Smooth muscle cell (in vitro differentiated cells): ENCODE data around the gene FREM3. TPM values are rescaled to one million over a fixed set of nuclear protein-coding genes. Genes with fewer than 3 reads are reported as not detected.
A peak's percentile ranks its signal among the peaks of the same experiment; 100 is the strongest.

ENCODE experiments used
- DNase-seq: peaks from one replicate; lab custom pipeline; 2025; ENCODE audit not compliant: unreplicated experiment; lab: John Stamatoyannopoulos, UW
- H2AFZ ChIP-seq: fragments of 200-600 bp; sonication (generic); 2 replicates; pipeline ENCODE4 v1.6.0; 2016; ENCODE audit warnings: antibody characterized with exemption, low read depth, mild to moderate bottlenecking
- H3F3A ChIP-seq: fragments of 200-600 bp; sonication (generic); 2 replicates; pipeline ENCODE4 v1.6.0; 2017; ENCODE audit warnings: antibody characterized with exemption, low read depth
- H3K27ac ChIP-seq: fragments of 200-600 bp; sonication (generic); 2 replicates; pipeline ENCODE4 v1.5.1; 2016; ENCODE audit warnings: low read depth, mild to moderate bottlenecking
- H3K27me3 ChIP-seq: fragments of 200-600 bp; sonication (generic); 2 replicates; pipeline ENCODE4 v1.6.1; 2016; ENCODE audit warnings: low read depth, mild to moderate bottlenecking
- H3K36me3 ChIP-seq: fragments of 200-600 bp; sonication (generic); 2 replicates; pipeline ENCODE4 v1.5.1; 2016; ENCODE audit warnings: low read depth
- H3K4me1 ChIP-seq: fragments of 200-600 bp; sonication (generic); 2 replicates; pipeline ENCODE4 v1.5.1; 2016; ENCODE audit warnings: low read depth
- H3K4me2 ChIP-seq: fragments of 200-600 bp; sonication (generic); 2 replicates; pipeline ENCODE4 v1.6.0; 2016; ENCODE audit warnings: mild to moderate bottlenecking
- H3K4me3 ChIP-seq: fragments of 200-600 bp; sonication (generic); 2 replicates; pipeline ENCODE4 v1.5.1; 2016; ENCODE audit warnings: mild to moderate bottlenecking
- H3K79me2 ChIP-seq: fragments of 200-600 bp; sonication (generic); 2 replicates; pipeline ENCODE4 v1.6.0; 2016; ENCODE audit warnings: low read depth, mild to moderate bottlenecking
- H3K9ac ChIP-seq: fragments of 200-600 bp; sonication (generic); 2 replicates; pipeline ENCODE4 v1.6.0; 2016; ENCODE audit warnings: low read depth
- H3K9me3 ChIP-seq: fragments of 200-600 bp; sonication (generic); replicated peaks from 2 replicates; pipeline ENCODE4 v1.5.1; 2016; ENCODE audit warnings: low read depth
- H4K20me1 ChIP-seq: fragments of 200-600 bp; sonication (generic); 2 replicates; pipeline ENCODE4 v1.6.0; 2016; ENCODE audit warnings: low read depth
- CTCF ChIP-seq: fragments of 200-600 bp; sonication (generic); IDR thresholded peaks from 2 replicates; pipeline ENCODE4 v1.5.1; 2017; ENCODE audit warnings: borderline replicate concordance, mild to moderate bottlenecking, antibody characterized with exemption; ENCODE audit not compliant: insufficient read depth, poor library complexity, severe bottlenecking
- WGBS: methylation state at CpG from one replicate; pipeline ENCODE4 v1.1.7; 2016; ENCODE audit warnings: low lambda C conversion rate; 5-methylcytosine and 5-hydroxymethylcytosine counted together
- polyA plus RNA-seq: library from polyadenylated mRNA; unstranded; fragments of >200 nt; fragmentation: Nextera tagmentation; extraction: Ambion mirVana; gene quantifications from 2 replicates; pipeline ENCODE4 v1.2.1, GENCODE V29; 2016
- total RNA-seq: library from RNA; depleted of rRNA; stranded (reverse); fragments of >200 nt; gene quantifications from 2 replicates; pipeline ENCODE4 v1.2.3, GENCODE V29; 2014

Gene FREM3
- total and polyA plus RNA-seq, 2 experiments from 2014 or later = not detected

- H3K4me3 ChIP-seq = peak overlapping the region; percentile 13
- no peak for TF ChIP-seq CTCF
- DNase-seq = no peak
- no peak overlapping the region for H3K9ac ChIP-seq
- no peaks in the 10 kb centered on the region for H3K36me3 ChIP-seq
- no peaks in the 10 kb centered on the region for H3F3A ChIP-seq
- H3K4me1 ChIP-seq = no peaks in the 10 kb centered on the region
- H3K27ac ChIP-seq = no peak overlapping the region
- WGBS = 5% methylated on average over 28 of the region's 34 CpGs
- peaks cover 68% of the 10 kb centered on the region for H3K27me3 ChIP-seq
- H3K79me2 ChIP-seq = no peaks in the 10 kb centered on the region
- H2AFZ ChIP-seq = no peak overlapping the region
- H4K20me1 ChIP-seq = no peaks in the 10 kb centered on the region
- H3K9me3 ChIP-seq = no peaks in the 10 kb centered on the region
- peak overlapping the region; percentile 12 for H3K4me2 ChIP-seq
Observed at GRCh38 chr4:143700046-143700415, 444 bp downstream of the FREM3 start.

GRCh38 chr4:143699331-143700045, 987 bp downstream of the FREM3 start:
- no peak overlapping the region for H3K4me3 ChIP-seq
- no peak overlapping the region for H3K27ac ChIP-seq
- no peak for DNase-seq
- no peaks in the 10 kb centered on the region for H3K36me3 ChIP-seq
- no peak overlapping the region for H2AFZ ChIP-seq
- H3K79me2 ChIP-seq = no peaks in the 10 kb centered on the region
- H3K4me2 ChIP-seq = peak overlapping the region; percentile 12
- no peaks in the 10 kb centered on the region for H4K20me1 ChIP-seq
- TF ChIP-seq CTCF = no peak
- WGBS = 58% methylated on average over 40 of the region's 40 CpGs
- H3K27me3 ChIP-seq = peaks cover 68% of the 10 kb centered on the region
- H3K9me3 ChIP-seq = no peaks in the 10 kb centered on the region
- H3F3A ChIP-seq = no peaks in the 10 kb centered on the region
- H3K4me1 ChIP-seq = no peaks in the 10 kb centered on the region
- H3K9ac ChIP-seq = no peak overlapping the region

GRCh38 chr4:143693856-143694255, 6.6 kb downstream of the FREM3 start:
- Histone ChIP-seq H3K4me2 (no peak overlapping the region), H4K20me1 (no peaks in the 10 kb centered on the region), H3K27ac (no peak overlapping the region), H3K4me3 (no peak overlapping the region), H3K9ac (no peak overlapping the region), H3K9me3 (no peaks in the 10 kb centered on the region), H3K4me1 (no peaks in the 10 kb centered on the region), H3K27me3 (peaks cover 13% of the 10 kb centered on the region), H3F3A (no peaks in the 10 kb centered on the region), H2AFZ (no peak overlapping the region), H3K36me3 (no peaks in the 10 kb centered on the region), H3K79me2 (no peaks in the 10 kb centered on the region)
- WGBS = 84% methylated on average over 4 of the region's 4 CpGs
- no peak for DNase-seq
- no peak for TF ChIP-seq CTCF

- Histone ChIP-seq H3K79me2 (no peaks in the 10 kb centered on the region), H3K4me3 (no peak overlapping the region), H3K9ac (no peak overlapping the region), H3K4me1 (no peaks in the 10 kb centered on the region), H3K9me3 (no peaks in the 10 kb centered on the region), H3F3A (no peaks in the 10 kb centered on the region), H3K27ac (no peak overlapping the region), H2AFZ (no peak overlapping the region), H3K36me3 (no peaks in the 10 kb centered on the region), H3K27me3 (no peaks in the 10 kb centered on the region), H4K20me1 (no peaks in the 10 kb centered on the region), H3K4me2 (no peak overlapping the region)
- no peak for TF ChIP-seq CTCF
- WGBS = 87% methylated on average over 1 of the region's 1 CpG
- no peak for DNase-seq
Observed at GRCh38 chr4:143692241-143692640, 8.2 kb downstream of the FREM3 start.
